Panc1 (cell line): ENCODE data around the gene RPP30.

ENCODE experiments used
- TCF7L2 ChIP-seq: IDR thresholded peaks from 2 replicates; pipeline ENCODE4 v1.6.1; 2011; ENCODE audit warnings: mild to moderate bottlenecking, low read depth, low read length, inconsistent platforms
- TF ChIP-seq, protein P1 (sequence below): fragments of 450-650 bp; IDR thresholded peaks from 2 replicates; pipeline ENCODE4 v1.5.1; 2017; ENCODE audit warnings: mild to moderate bottlenecking

DNA sequence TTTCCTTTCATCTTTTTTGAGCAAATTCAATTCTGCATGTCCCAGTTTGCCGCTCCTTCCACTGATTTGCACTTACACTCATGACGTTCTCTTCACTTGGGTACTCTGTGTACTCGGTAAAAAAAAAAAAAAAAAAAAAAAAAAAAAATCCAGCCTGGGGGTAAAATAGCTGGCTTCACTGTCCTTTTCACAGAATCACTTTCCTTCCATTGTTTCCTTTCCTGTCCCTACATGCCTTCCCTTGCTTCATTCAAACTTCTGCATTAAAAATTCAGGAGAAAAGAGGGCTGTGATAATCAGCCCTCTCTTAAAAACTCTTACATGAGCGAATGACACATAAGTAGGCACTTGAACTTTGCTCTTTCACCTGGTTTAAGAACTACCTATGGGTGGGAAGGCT, 40.4 kb downstream of the RPP30 start:
- TF ChIP-seq, protein P1, sequence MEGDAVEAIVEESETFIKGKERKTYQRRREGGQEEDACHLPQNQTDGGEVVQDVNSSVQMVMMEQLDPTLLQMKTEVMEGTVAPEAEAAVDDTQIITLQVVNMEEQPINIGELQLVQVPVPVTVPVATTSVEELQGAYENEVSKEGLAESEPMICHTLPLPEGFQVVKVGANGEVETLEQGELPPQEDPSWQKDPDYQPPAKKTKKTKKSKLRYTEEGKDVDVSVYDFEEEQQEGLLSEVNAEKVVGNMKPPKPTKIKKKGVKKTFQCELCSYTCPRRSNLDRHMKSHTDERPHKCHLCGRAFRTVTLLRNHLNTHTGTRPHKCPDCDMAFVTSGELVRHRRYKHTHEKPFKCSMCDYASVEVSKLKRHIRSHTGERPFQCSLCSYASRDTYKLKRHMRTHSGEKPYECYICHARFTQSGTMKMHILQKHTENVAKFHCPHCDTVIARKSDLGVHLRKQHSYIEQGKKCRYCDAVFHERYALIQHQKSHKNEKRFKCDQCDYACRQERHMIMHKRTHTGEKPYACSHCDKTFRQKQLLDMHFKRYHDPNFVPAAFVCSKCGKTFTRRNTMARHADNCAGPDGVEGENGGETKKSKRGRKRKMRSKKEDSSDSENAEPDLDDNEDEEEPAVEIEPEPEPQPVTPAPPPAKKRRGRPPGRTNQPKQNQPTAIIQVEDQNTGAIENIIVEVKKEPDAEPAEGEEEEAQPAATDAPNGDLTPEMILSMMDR, result no peak
- no peak for TF ChIP-seq TCF7L2
